Ovary (tissue), 3 donors: ENCODE measurements around the gene BMX.

Source experiments
- EP300 ChIP-seq: sonication (generic); formaldehyde crosslinking; IDR thresholded peaks from one replicate; pipeline ENCODE4 v1.6.1; 2017; ENCODE audit warnings: antibody characterized with exemption
- POLR2A ChIP-seq: fragments of 450-650 bp; IDR thresholded peaks from one replicate; pipeline ENCODE4 v1.6.1; 2017; ENCODE audit warnings: antibody characterized with exemption, mild to moderate bottlenecking, moderate library complexity
- TF ChIP-seq, protein P1 (sequence below), 3 donors: fragments of 450-650 bp in 2 of 3; fragments of 200-600 bp in 1 of 3; IDR thresholded peaks; one replicate each; pipeline versions ENCODE4 v1.5.1 to v1.8.0; 2016 to 2022; ENCODE audit warnings: antibody characterized with exemption in 3 of 3, mild to moderate bottlenecking in 1 of 3
- donor health status: DM: no; HTN: no; CAD: no.

DNA sequence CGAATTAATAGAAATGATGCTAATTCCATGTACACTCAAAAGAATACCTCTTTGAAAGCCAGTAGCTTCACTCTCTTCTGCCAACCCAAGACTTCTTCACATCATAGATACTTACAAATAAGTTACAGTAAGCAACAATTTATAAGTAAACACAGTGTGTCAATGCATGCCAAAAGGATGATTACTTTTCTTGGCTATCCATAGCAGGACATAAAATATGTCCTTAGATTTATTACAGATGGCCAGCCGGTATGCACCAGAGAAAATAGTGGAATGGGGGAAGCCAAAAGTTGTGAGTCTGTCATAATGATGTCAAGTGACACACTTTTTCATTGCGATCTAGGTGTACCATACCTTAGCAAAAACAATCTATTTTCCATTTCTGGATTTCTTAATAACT is 631 bp upstream of the BMX start:
- TF ChIP-seq POLR2A (no peak), EP300 (no peak)
- TF ChIP-seq, protein P1, sequence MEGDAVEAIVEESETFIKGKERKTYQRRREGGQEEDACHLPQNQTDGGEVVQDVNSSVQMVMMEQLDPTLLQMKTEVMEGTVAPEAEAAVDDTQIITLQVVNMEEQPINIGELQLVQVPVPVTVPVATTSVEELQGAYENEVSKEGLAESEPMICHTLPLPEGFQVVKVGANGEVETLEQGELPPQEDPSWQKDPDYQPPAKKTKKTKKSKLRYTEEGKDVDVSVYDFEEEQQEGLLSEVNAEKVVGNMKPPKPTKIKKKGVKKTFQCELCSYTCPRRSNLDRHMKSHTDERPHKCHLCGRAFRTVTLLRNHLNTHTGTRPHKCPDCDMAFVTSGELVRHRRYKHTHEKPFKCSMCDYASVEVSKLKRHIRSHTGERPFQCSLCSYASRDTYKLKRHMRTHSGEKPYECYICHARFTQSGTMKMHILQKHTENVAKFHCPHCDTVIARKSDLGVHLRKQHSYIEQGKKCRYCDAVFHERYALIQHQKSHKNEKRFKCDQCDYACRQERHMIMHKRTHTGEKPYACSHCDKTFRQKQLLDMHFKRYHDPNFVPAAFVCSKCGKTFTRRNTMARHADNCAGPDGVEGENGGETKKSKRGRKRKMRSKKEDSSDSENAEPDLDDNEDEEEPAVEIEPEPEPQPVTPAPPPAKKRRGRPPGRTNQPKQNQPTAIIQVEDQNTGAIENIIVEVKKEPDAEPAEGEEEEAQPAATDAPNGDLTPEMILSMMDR (IDR thresholded peaks at IDR 0.05) = no peak
